SKM-1 (cell line): Measurements from ENCODE around the gene SLC9A9.
A peak's percentile ranks its signal among the peaks of the same experiment; 100 is the strongest.

Source experiments
- DNase-seq: peaks from one replicate; lab custom pipeline; 2025; ENCODE audit not compliant: unreplicated experiment; lab: John Stamatoyannopoulos, UW

SLC9A9 gene

DNA sequence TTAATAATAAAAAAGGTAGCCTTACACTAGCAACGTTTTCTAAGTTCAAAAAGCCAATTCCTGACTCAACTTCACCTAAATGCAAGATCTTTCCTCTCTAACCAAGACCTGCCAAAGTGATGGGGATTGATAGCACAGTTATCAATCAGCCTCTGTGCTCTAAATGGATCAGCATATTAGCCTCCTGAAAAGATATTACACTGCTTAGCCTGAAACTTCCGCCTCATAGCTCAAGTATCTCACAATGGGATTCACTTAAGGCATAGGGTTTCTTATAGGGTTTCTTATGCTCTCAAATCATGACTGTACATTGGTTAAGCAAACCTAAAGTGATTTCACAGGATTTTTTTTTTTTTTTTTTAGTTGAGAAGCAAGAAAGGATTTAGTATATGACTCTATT is 436 bp upstream of the SLC9A9 start:
- no peak for DNase-seq

DNA sequence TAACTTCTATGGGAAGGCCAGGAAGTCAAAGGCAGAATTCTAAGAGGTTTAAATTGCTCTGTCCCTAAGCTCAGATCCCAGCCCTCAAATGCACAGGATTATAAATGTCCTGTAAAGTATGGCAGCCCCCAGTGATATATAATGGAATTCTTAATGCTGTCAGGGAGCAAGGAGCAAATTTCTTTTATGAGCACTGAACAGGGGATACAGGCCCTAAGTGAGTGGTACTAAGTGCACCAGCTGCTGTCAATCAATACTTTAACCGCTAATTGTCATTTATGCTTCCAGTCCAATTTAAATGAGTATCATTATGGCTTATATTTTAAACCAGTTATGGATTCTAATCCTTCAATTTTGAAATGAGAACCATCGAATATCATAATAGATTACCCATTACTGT is 4.7 kb downstream of the SLC9A9 start:
- no peak for DNase-seq

DNA sequence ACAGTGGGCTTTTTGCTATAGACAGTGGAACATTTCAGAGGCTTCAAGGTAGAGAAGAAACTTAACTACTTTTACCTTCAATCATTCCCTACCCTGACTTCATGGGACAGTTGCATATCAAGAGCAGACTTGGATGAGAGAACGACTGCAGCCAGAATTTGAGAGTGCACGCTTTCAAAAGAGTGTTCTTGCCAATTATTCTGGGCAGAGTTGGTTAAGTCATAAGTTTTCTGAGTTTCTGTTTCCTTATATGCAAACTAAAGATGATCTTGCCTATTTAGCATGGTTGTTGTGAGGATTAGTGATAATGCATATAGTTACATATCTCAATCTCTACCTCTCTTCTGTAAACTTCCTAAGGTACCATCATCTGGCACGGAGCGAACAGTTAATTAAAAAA is 7.6 kb downstream of the SLC9A9 start:
- no peak for DNase-seq

DNA sequence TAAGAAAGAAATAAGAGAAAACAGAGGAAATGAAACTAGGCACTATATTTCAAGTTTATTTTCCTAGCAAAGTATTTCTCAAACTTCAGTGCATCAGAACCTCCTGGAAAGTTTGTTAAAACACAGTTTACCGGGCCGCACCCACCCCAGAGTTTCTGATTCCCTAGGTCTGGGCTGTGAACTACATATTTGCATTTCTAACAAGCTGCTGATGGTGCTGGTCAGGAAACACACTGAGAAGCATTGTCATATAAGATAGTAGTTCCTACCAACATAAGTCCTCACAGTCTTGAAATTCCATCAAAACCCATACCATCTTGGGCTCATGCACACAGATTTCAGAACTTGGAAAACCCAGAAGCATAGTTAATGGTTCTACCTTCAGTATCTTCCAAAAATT is 8.3 kb downstream of the SLC9A9 start:
- DNase-seq = no peak

DNA sequence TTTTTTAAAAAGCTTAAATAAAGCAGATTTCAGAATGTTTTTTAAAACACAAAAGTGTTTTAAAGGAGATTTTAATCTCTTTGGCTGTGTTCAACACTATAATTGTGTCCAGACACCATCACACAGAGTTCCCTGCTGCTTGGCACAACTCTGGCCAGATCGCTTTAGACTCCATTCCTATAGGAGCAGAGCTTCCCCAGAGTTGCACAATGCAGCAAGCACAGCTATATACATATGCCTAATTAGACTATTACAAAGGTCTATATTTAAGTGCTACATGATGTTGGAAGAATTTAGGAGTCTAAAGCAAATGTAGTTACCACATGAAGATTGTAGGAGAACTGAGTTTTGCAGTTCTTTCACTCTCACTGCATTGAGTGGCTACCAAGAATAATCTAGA is 11.2 kb downstream of the SLC9A9 start:
- DNase-seq = no peak

DNA sequence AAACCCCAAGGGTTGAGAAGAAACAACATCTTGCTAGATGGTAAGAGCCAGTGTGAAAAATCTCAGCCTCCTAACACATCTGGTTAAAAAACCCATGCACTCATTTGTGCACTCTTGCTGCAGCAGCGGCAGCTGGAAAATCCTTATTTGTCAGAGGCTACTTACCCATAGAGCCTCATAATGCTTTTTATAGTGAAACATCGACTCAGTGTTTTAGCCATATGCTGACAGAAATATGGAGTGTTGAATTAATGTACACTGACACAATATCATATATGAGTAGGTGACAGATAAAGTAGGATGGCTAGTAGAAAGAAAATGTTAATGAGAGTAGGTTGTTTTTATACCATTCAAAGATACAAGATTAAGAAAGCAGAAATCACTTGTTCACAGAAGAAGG is 13.0 kb downstream of the SLC9A9 start:
- no peak for DNase-seq

DNA sequence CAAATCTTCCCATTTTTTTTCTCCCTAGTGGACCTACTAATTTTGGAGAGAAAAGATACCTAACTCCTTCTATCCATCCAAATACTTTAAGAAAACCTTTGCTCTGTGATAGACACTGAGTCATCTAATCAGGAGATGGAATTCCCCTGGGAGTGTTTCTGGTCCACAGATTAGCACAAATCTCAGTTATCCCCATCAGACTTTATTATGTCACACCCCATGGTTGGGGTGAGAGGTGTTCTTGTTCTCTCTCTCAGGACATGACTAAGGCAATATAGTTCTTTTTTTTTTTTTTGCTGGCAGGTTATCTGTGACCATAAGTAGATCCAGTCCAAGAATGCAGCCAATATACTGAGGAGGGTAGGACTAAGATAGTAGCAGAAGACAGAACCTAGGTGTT is 15.8 kb downstream of the SLC9A9 start:
- DNase-seq = no peak

DNA sequence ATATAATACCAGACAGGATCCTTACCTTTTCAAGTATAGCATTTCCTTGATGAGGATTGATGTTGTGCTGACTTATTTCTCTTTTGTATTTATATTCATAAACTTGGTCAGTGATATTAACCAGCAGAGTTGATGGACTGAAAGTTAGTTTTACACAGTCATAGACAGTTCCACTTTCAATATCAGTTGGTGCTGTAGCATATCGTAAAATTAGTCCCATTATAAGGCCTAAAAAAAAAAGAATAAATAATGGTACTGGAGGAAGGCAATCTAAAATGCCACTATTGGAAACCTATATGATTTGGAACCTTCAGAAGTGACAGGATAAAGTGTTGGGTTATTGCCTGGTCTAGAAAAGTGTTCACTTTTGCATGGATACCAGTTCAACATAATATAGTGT is 16.3 kb downstream of the SLC9A9 start:
- DNase-seq = no peak

DNA sequence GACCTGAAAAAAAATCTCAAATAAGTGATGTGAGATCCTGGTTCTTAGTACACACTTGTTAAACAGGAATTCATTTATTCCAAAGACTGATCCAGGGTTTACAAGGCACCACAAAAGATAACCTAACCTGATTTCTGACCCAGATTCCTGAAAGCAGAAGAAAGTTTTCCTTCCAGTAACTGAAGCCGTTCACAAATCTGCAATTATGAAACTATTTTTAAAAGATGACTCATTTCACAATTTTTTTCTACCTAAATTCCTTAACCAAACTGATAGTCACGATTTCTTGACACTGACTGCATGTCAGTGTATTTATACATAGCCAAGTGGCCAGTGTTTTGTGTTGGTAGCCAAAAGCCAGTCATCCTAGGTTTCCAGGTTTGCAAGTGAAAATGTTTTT is 17.1 kb downstream of the SLC9A9 start:
- no peak for DNase-seq

DNA sequence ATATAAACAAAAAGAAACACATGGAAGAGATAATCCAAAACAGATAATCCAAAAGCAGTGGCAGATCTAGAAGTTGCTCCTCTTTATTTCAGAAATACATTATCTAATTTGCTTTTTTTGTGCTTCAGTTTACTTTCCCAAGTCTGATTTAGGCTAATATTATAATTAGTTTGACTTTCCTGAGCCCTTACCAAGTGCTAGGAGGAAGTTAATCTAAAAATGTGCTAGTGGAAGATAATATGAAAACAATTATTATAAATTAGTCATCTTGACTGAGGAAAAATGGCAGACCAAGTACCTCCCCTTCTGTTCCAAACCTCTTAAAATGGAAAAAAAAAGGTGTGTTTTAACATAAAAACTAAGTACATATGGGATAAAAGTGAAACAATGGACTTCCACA is 17.5 kb downstream of the SLC9A9 start:
- DNase-seq = no peak

DNA sequence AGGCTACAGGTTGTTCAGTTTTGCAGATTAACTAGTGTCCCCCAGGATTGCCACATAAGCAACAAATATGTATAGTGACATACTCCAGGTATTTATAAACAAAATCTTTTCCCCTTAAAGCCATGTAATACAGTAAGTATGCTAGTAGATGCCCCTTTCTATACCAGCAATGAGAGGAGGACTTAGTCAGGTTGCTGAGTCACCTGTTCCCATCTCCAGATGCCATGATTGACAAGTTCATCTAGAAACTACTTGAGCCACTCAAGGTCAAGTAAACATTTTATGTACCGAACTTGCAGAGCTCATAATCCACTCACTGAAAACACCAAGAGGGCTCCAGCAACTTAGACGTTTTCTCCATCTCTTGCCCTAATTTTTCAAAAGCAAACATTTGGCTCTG is 18.2 kb downstream of the SLC9A9 start:
- DNase-seq = no peak

DNA sequence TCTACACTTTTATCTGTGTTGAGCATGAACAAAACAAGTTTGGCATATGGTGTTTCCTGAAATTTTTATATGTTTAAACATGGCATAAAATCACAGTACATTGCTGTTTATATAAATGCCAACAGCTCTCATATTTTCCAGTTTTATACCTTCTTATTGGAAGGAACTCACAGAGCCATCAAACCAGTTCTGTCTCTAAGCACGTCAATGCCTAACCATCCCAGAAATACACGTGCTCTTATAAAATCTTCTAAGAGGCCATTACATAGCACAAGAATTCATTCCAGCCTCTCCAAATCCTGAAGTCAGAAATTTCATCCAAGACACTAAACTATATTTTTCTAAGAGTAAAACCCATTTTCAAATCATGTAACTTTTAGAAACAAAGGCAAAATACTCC is 20.8 kb downstream of the SLC9A9 start:
- DNase-seq = no peak

DNA sequence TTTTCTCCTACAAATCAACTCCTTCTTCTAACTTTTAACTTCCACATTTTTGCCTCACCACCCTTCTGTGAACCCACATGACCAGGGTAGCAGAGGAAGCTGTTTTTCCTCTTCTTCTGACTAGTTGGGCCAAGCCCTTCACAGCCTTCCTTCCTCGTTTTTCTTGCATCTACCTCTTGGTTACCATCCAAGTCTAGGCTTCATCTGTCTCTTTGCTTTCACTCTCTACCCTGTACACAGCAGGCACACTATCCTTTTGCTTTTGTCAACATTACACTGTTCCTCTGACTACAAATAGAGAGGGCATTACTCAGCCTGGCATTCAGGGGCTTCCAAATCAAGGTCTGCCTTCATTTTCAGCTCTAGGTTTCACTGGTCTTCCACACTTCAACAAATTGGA is 22.0 kb downstream of the SLC9A9 start:
- DNase-seq = peak; percentile 71

DNA sequence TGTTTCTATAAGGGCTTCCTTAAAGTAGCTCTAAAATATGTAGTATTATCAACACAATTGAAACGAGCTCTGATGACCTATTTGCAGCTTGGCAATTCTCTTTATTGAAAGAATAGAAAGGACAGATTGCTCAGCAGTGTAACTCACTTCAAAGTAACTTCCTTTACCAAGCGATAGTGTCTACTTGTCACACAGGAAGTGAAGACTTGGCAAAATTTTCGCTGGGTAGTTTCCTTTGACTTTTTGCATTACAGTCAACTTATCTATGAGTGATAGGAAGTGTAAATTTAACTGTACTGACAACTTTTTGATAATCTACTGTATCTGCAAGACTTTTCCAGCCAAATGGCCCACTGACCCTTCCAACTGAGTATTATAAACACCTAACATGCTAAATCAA is 22.8 kb downstream of the SLC9A9 start:
- no peak for DNase-seq

DNA sequence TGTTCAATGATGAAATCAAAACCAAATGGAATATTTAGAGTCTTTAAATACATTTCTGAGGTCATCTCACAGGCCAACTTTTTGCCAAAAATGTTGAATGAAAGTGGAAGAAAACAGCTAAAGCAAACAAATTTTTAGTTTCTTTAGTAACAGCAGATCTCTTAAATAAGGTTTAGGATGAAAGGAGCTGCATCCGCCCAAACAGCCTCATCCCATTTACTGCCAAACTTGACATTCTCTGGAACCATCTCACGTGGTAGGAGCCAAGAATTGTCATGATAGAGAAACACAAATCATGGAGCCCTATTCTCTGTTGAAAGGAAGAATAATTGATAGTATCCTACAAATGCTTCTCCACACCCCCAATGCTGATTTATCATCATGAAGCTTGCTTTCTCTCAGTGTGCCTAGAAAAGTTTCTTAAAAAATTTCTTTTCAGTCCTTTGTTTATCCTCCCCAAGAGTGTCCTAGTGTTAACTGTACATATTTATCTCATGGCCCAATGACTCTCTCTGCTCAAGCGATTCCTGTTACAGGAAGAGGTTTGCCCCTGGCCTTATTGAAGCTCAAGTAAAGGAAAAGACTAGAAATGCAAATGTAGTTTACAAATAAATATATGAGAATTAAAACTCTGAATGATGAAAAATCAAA is 23.4 kb downstream of the SLC9A9 start:
- DNase-seq = no peak

DNA sequence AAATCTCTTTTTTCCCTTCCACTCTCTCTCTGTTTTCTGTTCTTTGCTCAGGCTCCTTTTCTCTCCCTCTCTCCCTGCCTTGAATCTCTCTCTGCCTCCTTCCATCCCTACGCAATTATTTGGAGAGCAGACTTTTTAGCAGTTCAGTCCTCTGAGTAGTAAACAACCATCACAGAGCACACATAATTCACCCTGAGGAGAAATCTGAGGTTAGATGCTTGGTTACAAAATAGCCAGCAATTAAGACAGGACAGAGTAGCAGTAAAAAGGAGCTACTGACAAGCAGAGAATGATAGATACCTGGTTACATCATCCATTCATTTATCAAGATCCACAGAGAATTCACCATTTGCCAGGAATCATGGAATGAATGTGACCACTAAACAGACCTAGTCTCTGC is 25.5 kb downstream of the SLC9A9 start:
- DNase-seq = no peak

DNA sequence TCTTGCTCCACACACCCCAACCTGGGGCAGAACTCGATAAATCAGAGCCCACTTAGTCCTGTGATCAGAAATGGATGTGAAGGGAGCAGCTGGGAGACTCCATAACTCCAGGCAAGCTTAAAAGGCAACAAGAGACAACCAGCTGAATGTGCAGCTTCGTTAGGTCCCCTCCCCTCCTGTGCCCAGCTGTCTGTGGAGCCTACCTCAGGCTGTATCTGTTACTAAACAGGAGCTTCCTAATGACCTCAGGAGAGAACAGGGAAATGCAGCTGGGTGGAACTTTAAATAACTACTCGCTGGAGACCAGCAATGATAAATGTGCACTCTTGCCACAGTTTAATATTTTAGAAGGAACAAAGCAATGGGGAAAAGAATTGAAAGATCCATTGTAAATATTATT is 25.9 kb downstream of the SLC9A9 start:
- DNase-seq = no peak

DNA sequence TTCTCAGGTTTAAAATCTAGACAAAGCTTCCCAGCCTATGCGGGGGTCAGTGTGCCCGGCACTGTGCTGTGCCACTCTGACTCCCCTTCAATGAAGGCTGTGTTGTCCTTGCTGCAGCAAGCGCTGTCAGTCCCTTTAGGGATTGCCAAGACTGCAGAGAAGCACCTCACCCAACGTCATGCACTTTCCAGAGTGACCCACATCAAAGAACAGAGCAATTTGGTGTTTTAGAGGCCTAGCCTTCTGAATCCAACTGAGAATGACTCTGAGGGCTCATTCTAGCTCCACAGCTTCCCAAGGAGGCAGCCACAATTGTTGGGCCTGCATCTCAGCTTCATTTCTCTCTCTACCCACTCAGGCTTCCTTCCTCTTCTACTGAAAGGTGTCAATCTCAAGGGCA is 26.4 kb downstream of the SLC9A9 start:
- DNase-seq = no peak

DNA sequence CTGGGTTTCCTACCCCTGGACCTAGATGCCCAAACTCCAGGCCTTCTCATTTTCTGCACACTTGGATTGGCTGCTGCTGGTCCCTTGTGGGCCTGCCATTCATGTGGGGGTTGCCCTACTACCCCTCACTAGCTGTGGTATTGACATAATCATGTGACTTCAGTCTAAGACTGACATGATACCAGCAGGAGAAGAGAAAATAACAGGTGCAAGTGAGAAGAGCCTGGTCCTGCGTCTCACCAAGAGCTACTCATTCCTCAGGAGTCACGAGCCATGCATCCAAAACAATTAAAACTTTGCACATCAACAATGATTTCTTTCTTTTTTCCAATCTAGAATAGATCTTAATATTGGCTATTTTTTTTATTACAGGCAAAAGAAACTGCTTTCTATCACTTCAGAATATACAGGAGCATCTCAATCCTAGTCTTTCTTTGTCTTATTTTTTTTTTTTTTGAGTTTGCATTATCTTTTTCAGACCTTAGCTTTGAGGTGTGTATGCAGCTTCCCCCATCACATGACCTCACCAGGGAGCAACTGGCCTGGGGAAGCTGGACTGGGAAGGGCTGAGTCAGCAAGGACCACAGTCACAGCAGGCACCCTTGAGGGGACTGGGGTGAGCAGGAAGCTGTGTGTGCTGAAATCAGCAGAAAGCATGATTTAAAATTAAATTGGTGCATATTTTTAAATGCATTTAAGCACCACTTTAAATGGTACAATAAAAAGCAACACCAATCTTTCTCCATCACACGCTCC is 27.6 kb downstream of the SLC9A9 start:
- DNase-seq = no peak

DNA sequence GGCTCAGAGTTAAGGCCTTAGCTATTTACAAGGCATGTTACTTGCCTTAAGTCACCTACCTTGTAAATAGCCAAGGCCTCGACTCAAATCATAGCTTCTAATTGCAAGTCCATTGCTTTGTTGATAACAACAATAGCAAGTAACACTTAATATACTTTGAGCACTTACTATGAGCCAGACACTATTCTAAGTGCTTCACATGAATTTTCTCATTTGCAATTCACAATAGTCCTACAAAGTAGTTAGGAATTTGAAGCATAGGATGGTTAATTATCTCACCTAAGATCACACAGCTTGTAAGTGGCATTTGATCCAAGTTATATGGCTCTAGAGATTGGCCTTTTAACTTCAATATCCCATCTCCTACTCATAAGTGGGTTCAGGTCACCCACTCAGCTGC is 28.4 kb downstream of the SLC9A9 start:
- DNase-seq = no peak

DNA sequence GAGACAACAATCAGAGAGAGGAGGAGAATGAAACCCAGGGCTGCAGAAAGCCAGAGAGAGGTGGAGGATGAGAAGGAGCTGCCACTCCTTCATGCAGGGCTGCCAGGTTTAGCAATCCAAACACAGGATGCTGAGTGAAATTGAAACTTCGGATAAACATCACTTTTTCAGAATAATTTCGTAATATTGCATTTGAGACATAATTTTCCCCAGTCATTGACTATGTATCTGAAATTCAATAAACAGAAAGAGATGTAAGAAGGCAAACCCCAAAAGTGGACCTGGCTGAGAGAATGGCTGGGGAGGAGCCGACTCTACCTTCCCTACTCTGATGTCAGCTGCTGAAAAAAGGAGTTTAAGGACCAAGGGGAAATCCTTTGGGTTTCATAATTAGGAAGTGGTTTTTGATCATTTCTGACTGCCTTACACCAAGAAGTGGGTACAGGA is 33.8 kb downstream of the SLC9A9 start:
- peak; percentile 23 for DNase-seq

DNA sequence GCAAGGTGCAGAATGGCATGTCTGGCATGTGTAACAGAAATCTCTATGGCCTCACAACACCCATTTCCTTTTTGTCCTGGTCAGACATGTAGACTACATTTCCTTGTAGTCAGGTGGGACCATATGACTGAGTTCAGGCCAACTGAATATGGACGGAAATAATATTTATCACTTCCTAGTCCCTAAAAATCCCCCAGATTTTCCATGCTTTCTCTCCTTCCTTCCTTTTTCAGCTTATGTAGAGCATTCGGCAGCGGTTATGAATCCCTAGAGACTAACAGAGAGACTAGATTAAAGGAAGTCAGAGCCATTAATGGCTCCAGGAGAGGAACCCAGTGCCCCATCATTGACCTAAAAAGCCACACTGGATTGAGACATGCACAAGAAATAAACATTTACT is 35.8 kb downstream of the SLC9A9 start:
- DNase-seq = no peak

DNA sequence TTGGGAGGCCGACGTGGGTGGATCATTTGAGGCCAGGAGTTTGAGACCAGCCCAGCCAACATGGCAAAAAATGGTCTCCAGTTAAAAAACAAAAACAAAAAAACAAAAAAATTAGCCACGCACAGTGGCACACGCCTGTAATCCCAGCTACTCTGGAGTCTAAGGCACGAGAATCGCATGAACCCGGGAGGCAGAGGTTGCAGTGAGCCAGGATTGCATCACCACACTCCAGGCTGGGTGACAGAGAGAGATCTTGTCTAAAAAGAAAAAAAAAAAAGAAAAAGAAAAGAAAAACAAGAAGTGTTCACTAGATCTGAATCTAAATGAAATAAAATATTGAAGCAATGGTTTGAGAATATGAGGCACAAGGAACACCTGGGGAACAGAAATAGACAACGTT is 36.7 kb downstream of the SLC9A9 start:
- DNase-seq = no peak
